ENCODE results near the gene TPO. TPM values are rescaled to one million over a fixed set of nuclear protein-coding genes. Genes with fewer than 3 reads are reported as not detected.
"Not testable (repeated sequence)": the region's sequence is repeated elsewhere in the genome, so short reads cannot be mapped to it uniquely, and the experiment has no call there.

The TPO gene
- total RNA-seq, 1 donor from 2014 or later: not detected

- not testable (repeated sequence) for DNase-seq (ENCODE audit: low read depth)
Observed at GRCh38 chr2:1581257-1581964, 168.1 kb downstream of the TPO start.

DNA sequence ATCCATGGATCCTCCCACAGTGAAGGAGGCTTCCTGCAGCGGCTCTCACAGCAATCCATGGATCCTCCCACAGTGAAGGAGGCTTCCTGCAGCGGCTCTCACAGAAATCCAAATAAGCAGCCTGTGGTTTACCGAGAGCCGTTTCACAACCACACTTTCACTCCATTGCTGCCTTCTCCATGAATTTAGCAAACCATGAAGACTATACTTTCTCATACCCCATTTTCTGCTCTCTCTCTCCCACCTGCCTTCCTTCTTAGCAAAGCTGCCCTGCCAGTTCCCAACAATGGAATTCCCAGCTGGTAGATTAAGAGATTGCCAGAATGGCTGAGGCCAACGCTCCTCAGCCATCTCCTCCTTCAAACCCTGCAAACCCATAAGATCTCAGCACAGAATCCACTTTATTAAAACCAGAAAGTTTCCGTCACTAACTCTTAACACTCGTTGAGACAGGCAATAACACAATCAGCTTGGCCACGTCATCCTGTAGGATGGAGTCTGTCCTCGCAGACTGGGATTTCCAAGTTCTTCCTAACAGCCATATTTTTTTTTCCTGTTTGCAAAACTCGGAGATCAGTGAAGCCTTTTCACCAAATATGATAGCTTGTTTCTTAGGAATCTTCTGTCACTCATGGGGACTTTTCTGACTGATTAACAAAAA lies 168.8 kb downstream of the TPO start:
- DNase-seq (ENCODE audit: low read depth): no peak

DNA sequence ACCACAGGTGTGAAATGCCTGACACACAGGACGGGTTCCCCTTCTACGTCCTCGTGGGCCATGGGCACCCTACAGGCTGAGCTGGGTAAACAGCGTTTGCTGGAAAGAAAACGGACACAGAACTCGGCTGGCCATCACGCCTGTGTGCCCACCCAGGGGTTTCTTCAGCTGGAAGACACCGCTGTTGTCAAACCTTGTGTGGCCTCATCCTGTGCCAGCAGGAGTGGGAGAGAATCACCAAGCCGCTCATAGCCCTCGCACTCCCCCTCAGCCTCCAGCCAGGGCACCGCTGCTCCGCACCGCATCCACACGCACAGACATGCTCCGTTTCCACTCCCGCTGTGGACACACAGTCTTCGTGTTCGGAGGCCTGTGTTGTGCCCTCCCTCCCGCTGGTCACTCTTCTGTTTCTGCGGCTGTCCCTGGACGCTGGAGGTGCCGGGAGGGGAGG lies 169.7 kb downstream of the TPO start:
- no peak for DNase-seq (ENCODE audit: low read depth)

DNA sequence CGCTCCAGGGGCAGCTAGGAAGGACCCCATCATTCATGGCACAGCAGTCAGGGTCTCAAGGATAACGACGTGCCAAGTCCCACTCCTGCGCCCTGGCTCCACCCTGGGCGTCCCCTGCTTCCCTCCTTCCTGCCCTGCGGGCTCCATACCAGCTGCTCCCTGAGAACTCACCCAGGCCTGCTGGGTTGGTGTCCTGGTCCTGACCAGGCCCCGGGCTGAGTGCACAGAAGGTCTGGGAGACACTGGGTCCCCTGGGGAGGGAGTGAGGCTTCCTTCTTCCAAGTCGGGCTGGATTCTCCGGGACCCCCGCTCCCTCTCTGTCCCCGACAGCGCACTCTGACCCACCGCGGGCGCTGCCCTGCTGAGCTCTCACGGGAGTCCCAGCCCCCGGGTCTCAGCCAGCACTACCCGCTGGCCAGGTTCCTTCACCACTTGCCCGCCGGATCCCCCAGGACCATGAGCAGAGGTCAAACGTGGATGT lies 170.8 kb downstream of the TPO start:
- DNase-seq (ENCODE audit: low read depth): no peak

GRCh38 chr2:1584691-1585485 lies 171.6 kb downstream of the TPO start:
- DNase-seq (ENCODE audit: low read depth): no peak

DNA sequence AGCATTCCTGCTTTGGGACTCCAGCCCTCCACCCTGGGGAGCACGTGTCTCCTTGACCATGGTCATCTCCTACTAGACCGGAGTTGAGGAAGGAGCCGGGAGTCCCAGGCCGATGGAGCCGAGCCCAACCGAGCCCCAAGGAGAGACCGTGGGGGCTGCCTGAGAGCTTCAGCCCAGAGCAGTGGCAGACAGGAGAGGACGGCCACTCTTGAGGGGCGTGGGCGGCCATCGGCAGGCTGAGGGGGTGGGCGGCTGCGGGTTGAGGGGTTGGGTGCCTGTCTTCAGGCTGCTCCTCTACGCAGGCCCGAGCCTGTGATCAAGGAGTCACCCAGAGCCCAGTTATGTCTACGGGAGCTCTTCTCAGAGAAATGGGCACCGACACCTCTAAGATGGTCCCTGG lies 172.4 kb downstream of the TPO start:
- DNase-seq (ENCODE audit: low read depth): no peak

GRCh38 chr2:1586251-1586922 lies 173.1 kb downstream of the TPO start:
- no peak for DNase-seq (ENCODE audit: low read depth)

GRCh38 chr2:1586923-1587840 lies 173.9 kb downstream of the TPO start:
- peak; percentile 53 for DNase-seq (ENCODE audit: low read depth)

GRCh38 chr2:1588051-1588977 lies 175.1 kb downstream of the TPO start:
- no peak for DNase-seq (ENCODE audit: low read depth)

GRCh38 chr2:1588978-1589621 lies 175.8 kb downstream of the TPO start:
- DNase-seq (ENCODE audit: low read depth): peak; percentile 42

DNA sequence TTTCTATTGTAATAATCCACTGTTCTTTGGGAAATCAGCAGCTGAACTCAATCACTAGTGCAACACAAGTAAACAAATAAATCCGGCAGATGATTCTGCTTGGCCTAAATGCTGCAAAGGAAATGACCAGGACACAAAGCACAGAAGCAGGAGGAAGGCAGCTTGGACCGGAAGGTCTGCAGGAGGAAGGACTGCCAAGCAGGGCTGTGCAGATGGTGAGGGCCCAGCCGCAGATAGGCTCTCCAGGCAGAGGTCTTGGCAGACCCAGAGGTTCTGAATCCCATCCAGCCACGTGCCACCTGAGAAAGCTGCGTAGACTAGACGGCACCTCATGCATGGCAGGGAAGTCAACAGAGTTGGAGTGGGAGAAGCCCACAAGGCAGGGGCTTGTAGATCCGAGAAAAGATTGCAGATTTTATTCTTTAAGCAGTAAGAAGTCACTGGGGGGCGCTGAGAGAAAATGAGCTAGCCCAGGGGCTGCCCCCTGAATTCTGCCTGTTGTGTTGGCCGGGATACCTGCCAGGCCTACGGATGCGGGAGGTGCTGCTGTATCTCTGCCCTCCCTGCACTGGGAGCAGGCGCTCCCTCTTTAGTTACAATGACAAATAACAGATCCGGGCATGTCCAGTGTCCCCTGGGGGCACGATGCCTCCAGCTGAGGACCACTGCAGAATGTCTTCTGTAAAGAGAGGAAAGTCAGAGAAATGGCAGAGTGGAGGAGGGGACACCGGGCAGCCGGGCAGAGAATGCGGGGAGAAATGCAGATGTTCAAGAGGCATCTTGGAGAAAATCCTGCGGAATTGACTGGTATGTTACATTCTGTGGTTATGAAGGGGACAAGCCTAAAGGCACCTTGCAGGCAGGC lies 177.6 kb downstream of the TPO start:
- DNase-seq (ENCODE audit: low read depth): no peak

GRCh38 chr2:1591461-1591770 lies 178.2 kb downstream of the TPO start:
- DNase-seq (ENCODE audit: low read depth): no peak

Data from myocyte (in vitro differentiated cells).